Measurements from ENCODE around the gene ASPN.

Gene ASPN

GRCh38 chr9:92501671-92502393, 19.5 kb upstream of the ASPN start:
- no peaks in the 10 kb centered on the region for H3K9me2 ChIP-seq (replicated peaks; ENCODE audit: low read depth, low read length)

GRCh38 chr9:92500725-92501124, 18.4 kb upstream of the ASPN start:
- no peaks in the 10 kb centered on the region for H3K27me3 ChIP-seq (ENCODE audit: insufficient read depth, low read length, poor library complexity, severe bottlenecking)

More at GRCh38 chr9:92501671-92502393, 19.5 kb upstream of the ASPN start:
- no peak overlapping the region for H2AFZ ChIP-seq (ENCODE audit: low read length)
- no peaks in the 10 kb centered on the region for H3K9me3 ChIP-seq (ENCODE audit: insufficient read depth, low read depth, low read length)
- H3K4me2 ChIP-seq (ENCODE audit: low read depth, low read length, poor library complexity, severe bottlenecking), result no peak overlapping the region
- no peaks in the 10 kb centered on the region for H4K20me1 ChIP-seq (ENCODE audit: insufficient read depth, low read length, poor library complexity, severe bottlenecking)
- H3K79me2 ChIP-seq (ENCODE audit: insufficient read depth, low read length), result no peaks in the 10 kb centered on the region
- H3K4me3 ChIP-seq (ENCODE audit: low read length, poor library complexity, severe bottlenecking), result no peak overlapping the region
- no peak overlapping the region for H3K9ac ChIP-seq (ENCODE audit: low read depth, low read length, poor library complexity, severe bottlenecking)
- TF ChIP-seq CTCF (conservative IDR thresholded peaks at IDR 0.05; ENCODE audit: low read length) (peak; percentile 80), EZH2phosphoT487 (IDR thresholded peaks at IDR 0.05; ENCODE audit: borderline replicate concordance) (no peak)
- H3K27me3 ChIP-seq (ENCODE audit: insufficient read depth, low read length, poor library complexity, severe bottlenecking), result no peaks in the 10 kb centered on the region
- H3K4me1 ChIP-seq (ENCODE audit: insufficient read depth, low read length, poor library complexity, severe bottlenecking), result no peaks in the 10 kb centered on the region
- no peaks in the 10 kb centered on the region for H3F3A ChIP-seq (ENCODE audit: low read depth)
- H3K36me3 ChIP-seq (ENCODE audit: insufficient read depth, low read length), result no peaks in the 10 kb centered on the region

GRCh38 chr9:92499701-92500100, 17.4 kb upstream of the ASPN start:
- H3K36me3 ChIP-seq (ENCODE audit: insufficient read depth, low read length), result no peaks in the 10 kb centered on the region
- H3K9ac ChIP-seq (ENCODE audit: low read depth, low read length, poor library complexity, severe bottlenecking), result no peak overlapping the region
- no peaks in the 10 kb centered on the region for H3F3A ChIP-seq (ENCODE audit: low read depth)
- no peak overlapping the region for H3K4me3 ChIP-seq (ENCODE audit: low read length, poor library complexity, severe bottlenecking)
- no peaks in the 10 kb centered on the region for H4K20me1 ChIP-seq (ENCODE audit: insufficient read depth, low read length, poor library complexity, severe bottlenecking)
- no peaks in the 10 kb centered on the region for H3K79me2 ChIP-seq (ENCODE audit: insufficient read depth, low read length)
- H3K9me3 ChIP-seq (ENCODE audit: insufficient read depth, low read depth, low read length), result no peaks in the 10 kb centered on the region
- no peak overlapping the region for H3K4me2 ChIP-seq (ENCODE audit: low read depth, low read length, poor library complexity, severe bottlenecking)
- H3K27me3 ChIP-seq (ENCODE audit: insufficient read depth, low read length, poor library complexity, severe bottlenecking), result no peaks in the 10 kb centered on the region
- no peak overlapping the region for H2AFZ ChIP-seq (ENCODE audit: low read length)
- H3K4me1 ChIP-seq (ENCODE audit: insufficient read depth, low read length, poor library complexity, severe bottlenecking), result no peaks in the 10 kb centered on the region
- TF ChIP-seq EZH2phosphoT487 (IDR thresholded peaks at IDR 0.05; ENCODE audit: borderline replicate concordance), result no peak
- no peak for TF ChIP-seq CTCF (conservative IDR thresholded peaks at IDR 0.05; ENCODE audit: low read length)
- no peaks in the 10 kb centered on the region for H3K9me2 ChIP-seq (replicated peaks; ENCODE audit: low read depth, low read length)

More at GRCh38 chr9:92500725-92501124, 18.4 kb upstream of the ASPN start:
- TF ChIP-seq EZH2phosphoT487 (IDR thresholded peaks at IDR 0.05; ENCODE audit: borderline replicate concordance) (no peak), CTCF (conservative IDR thresholded peaks at IDR 0.05; ENCODE audit: low read length) (no peak)
- no peaks in the 10 kb centered on the region for H3F3A ChIP-seq (ENCODE audit: low read depth)
- H3K4me2 ChIP-seq (ENCODE audit: low read depth, low read length, poor library complexity, severe bottlenecking), result no peak overlapping the region
- H3K4me1 ChIP-seq (ENCODE audit: insufficient read depth, low read length, poor library complexity, severe bottlenecking), result no peaks in the 10 kb centered on the region
- no peaks in the 10 kb centered on the region for H3K9me2 ChIP-seq (replicated peaks; ENCODE audit: low read depth, low read length)
- no peak overlapping the region for H2AFZ ChIP-seq (ENCODE audit: low read length)
- no peaks in the 10 kb centered on the region for H3K9me3 ChIP-seq (ENCODE audit: insufficient read depth, low read depth, low read length)
- H3K9ac ChIP-seq (ENCODE audit: low read depth, low read length, poor library complexity, severe bottlenecking), result no peak overlapping the region
- H4K20me1 ChIP-seq (ENCODE audit: insufficient read depth, low read length, poor library complexity, severe bottlenecking), result no peaks in the 10 kb centered on the region
- H3K4me3 ChIP-seq (ENCODE audit: low read length, poor library complexity, severe bottlenecking), result no peak overlapping the region
- H3K79me2 ChIP-seq (ENCODE audit: insufficient read depth, low read length), result no peaks in the 10 kb centered on the region
- no peaks in the 10 kb centered on the region for H3K36me3 ChIP-seq (ENCODE audit: insufficient read depth, low read length)

Data from Loucy (cell line).